Epithelial cell of esophagus (primary cell): Measurements from ENCODE around the gene EDC4.
A peak's percentile ranks its signal among the peaks of the same experiment; 100 is the strongest.
"Not testable (repeated sequence)": the region's sequence is repeated elsewhere in the genome, so short reads cannot be mapped to it uniquely, and the experiment has no call there.

Experiments used
- DNase-seq: peaks from one replicate; pipeline ENCODE4 v3.0.0; 2010; ENCODE audit warnings: low read depth
- H3K4me3 ChIP-seq: 2 replicates; pipeline ENCODE4 v1.5.1; 2011; ENCODE audit warnings: mild to moderate bottlenecking, low read length, control low read depth
- CTCF ChIP-seq: IDR thresholded peaks from 2 replicates; pipeline ENCODE4 v1.5.1; 2011; ENCODE audit warnings: low read depth, mild to moderate bottlenecking, low read length, control low read depth, inconsistent platforms; ENCODE audit not compliant: insufficient read depth; ENCODE audit errors: missing control alignments

EDC4 gene

GRCh38 chr16:67861877-67862276, 11.0 kb upstream of the EDC4 start:
- no peak overlapping the region for H3K4me3 ChIP-seq
- no peak for TF ChIP-seq CTCF
- no peak for DNase-seq

DNA sequence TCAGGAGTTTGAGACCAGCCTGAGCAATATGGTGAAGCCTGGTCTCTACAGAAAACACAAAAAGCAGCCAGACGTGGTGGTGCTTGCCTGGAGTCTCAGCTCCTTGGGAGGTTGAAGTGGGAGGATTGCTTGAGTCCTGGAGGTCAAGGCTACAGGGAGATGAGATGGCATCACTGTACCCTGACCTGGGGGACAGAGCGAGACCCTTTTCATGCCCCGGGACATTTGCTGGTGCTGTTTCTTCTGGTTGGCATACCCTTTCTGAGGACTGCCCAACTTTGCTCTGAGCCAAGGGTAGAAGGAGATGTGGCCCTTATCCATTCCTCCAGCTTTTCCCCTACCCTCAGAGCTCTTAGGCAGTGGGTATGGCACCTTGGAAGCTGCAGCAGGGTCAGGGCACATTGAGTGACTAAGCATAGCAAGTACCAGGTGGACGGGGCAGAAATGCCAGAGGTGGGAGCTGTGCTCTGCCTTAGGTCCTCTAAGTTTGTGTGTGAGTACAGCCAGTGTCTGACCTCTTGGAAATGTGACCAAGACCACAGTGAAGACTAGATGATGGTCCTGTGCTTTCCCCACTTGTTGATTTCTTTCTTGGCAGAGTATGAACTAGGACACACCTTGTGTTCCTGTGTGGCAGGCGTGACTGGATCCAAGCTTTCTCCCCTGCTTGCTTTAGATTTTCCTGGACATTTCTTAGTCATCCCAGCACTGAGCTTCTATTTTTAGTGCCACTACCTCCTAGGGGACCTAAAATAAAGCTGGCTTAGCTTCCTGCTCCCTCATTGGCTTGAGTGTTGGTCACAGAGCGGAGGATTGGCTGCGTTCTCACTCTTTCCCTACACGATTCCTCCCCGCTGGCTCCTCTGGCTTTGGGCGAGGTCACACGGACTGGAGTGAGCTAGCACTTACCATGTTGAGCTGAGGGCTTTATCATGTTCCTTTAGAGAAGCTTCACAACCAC, 9.9 kb upstream of the EDC4 start:
- TF ChIP-seq CTCF = no peak
- DNase-seq = peak; percentile 55

DNA sequence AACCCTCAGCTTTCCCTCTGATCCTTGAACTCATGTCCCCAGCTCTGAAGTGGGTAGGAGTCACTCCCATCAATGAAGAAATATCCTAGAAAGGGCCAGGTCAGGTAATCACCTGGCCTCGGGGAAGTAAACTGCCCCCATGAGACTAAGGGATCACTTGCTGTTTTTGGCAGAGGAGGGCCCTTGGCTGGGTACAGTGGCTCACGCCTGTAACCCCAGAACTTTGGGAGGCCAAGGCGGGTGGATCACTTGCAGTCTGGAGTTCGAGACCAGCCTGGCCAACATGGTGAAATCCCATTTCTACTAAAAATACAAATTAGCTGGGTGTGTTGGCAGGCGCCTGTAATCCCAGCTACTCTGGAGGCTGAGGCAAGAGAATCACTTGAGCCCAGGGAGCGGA, 8.8 kb upstream of the EDC4 start:
- not testable (repeated sequence) for H3K4me3 ChIP-seq, DNase-seq

More for the DNA sequence above, 9.9 kb upstream of the EDC4 start:
- no peak overlapping the region for H3K4me3 ChIP-seq

GRCh38 chr16:67864594-67864993, 8.3 kb upstream of the EDC4 start:
- DNase-seq = no peak
- TF ChIP-seq CTCF = no peak
- no peak overlapping the region for H3K4me3 ChIP-seq

DNA sequence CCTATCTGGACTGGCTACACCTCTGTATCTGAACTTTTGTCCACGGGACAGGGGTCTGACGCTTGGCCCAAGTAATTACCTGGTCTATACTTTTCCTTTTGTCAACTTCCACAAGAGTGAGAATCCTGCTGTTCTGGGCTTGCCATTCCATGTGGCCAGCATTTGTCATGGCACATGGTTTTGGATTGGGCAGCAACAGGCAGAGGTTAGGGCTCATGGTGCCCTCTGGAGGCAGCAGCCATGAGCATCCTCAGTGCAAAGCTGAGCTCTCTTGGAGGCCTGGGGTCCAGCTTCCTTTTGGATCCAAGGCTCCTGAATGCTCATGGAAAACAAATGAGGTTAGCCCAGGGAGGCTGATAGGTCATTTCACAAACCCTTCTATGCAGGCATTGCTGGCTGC, 7.5 kb upstream of the EDC4 start:
- DNase-seq = peak; percentile 50
- H3K4me3 ChIP-seq = no peak overlapping the region
- peak; percentile 43 for TF ChIP-seq CTCF

GRCh38 chr16:67868290-67868689, 4.6 kb upstream of the EDC4 start:
- no peak for TF ChIP-seq CTCF
- no peak for DNase-seq

GRCh38 chr16:67869653-67870052, 3.2 kb upstream of the EDC4 start:
- TF ChIP-seq CTCF = no peak
- DNase-seq = no peak
- no peak overlapping the region for H3K4me3 ChIP-seq

More at GRCh38 chr16:67868290-67868689, 4.6 kb upstream of the EDC4 start:
- H3K4me3 ChIP-seq = no peak overlapping the region
